Memory B cell (primary cell): ENCODE measurements around the gene MYBPC1.

Experiments
- ATAC-seq: fragments of 150-1000 bp; cut with Tn5 transposase; 2 replicates; pipeline ENCODE4 v1.10.0; 2021; ENCODE audit warnings: low read depth, mild to moderate bottlenecking, moderate library complexity
- DNase-seq, 2 donors: peaks; one replicate each; pipeline ENCODE4 v3.0.0; 2022; ENCODE audit warnings: low spot score in 2 of 2
- H3K27ac Mint-ChIP-seq: one replicate; pipeline ENCODE4 v1.8.0; 2022; ENCODE audit warnings: mild to moderate bottlenecking, moderate library complexity, mixed read lengths
- H3K27me3 Mint-ChIP-seq: one replicate; pipeline ENCODE4 v1.8.0; 2022; ENCODE audit warnings: mixed read lengths
- H3K36me3 Mint-ChIP-seq: one replicate; pipeline ENCODE4 v1.8.0; 2022; ENCODE audit warnings: mild to moderate bottlenecking, mixed read lengths
- H3K4me1 Mint-ChIP-seq: one replicate; pipeline ENCODE4 v1.8.0; 2022; ENCODE audit warnings: mixed read lengths
- H3K4me3 Mint-ChIP-seq: one replicate; pipeline ENCODE4 v1.8.0; 2022; ENCODE audit warnings: mild to moderate bottlenecking, moderate library complexity, mixed read lengths
- H3K9me3 Mint-ChIP-seq: one replicate; pipeline ENCODE4 v1.8.0; 2022; ENCODE audit warnings: mixed read lengths

The MYBPC1 gene

GRCh38 chr12:101697930-101698799, 103.4 kb downstream of the MYBPC1 start:
- no peaks in the 10 kb centered on the region for H3K9me3 Mint-ChIP-seq
- ATAC-seq (peak; percentile 18), DNase-seq (peak in 1 of 2 donors; percentile 37)
- H3K27ac Mint-ChIP-seq = peak overlapping the region; percentile 97
- H3K4me1 Mint-ChIP-seq = peaks cover 47% of the 10 kb centered on the region
- H3K27me3 Mint-ChIP-seq = no peaks in the 10 kb centered on the region
- peak overlapping the region; percentile 92 for H3K4me3 Mint-ChIP-seq
- no peaks in the 10 kb centered on the region for H3K36me3 Mint-ChIP-seq

- peaks cover 47% of the 10 kb centered on the region for H3K4me1 Mint-ChIP-seq
- no peaks in the 10 kb centered on the region for H3K9me3 Mint-ChIP-seq
- DNase-seq (no peak), ATAC-seq (no peak)
- no peaks in the 10 kb centered on the region for H3K27me3 Mint-ChIP-seq
- peak overlapping the region; percentile 92 for H3K4me3 Mint-ChIP-seq
- peak overlapping the region; percentile 97 for H3K27ac Mint-ChIP-seq
- H3K36me3 Mint-ChIP-seq = no peaks in the 10 kb centered on the region
These were observed 104.1 kb downstream of the MYBPC1 start for GRCh38 chr12:101698800-101699347.

- no peak for DNase-seq
- Mint-ChIP-seq H3K9me3 (no peaks in the 10 kb centered on the region), H3K4me1 (peaks cover 47% of the 10 kb centered on the region), H3K4me3 (peak overlapping the region; percentile 3), H3K27ac (peak overlapping the region; percentile 97), H3K27me3 (no peaks in the 10 kb centered on the region), H3K36me3 (no peaks in the 10 kb centered on the region)
- ATAC-seq = no peak
These were observed 105.6 kb downstream of the MYBPC1 start for GRCh38 chr12:101700299-101700820.

GRCh38 chr12:101703487-101703886, 108.7 kb downstream of the MYBPC1 start:
- DNase-seq = no peak
- Mint-ChIP-seq H3K36me3 (peaks cover 4% of the 10 kb centered on the region), H3K27ac (peak overlapping the region; percentile 10), H3K27me3 (no peaks in the 10 kb centered on the region), H3K4me1 (peaks cover 46% of the 10 kb centered on the region), H3K4me3 (no peak overlapping the region), H3K9me3 (no peaks in the 10 kb centered on the region)
- no peak for ATAC-seq

- H3K27ac Mint-ChIP-seq = no peak overlapping the region
- H3K9me3 Mint-ChIP-seq = no peaks in the 10 kb centered on the region
- no peak overlapping the region for H3K4me3 Mint-ChIP-seq
- peaks cover 34% of the 10 kb centered on the region for H3K4me1 Mint-ChIP-seq
- DNase-seq (no peak), ATAC-seq (no peak)
- H3K27me3 Mint-ChIP-seq = no peaks in the 10 kb centered on the region
- peaks cover 8% of the 10 kb centered on the region for H3K36me3 Mint-ChIP-seq
These were observed 111.6 kb downstream of the MYBPC1 start for GRCh38 chr12:101706403-101706802.

- Mint-ChIP-seq H3K4me1 (peaks cover 25% of the 10 kb centered on the region), H3K4me3 (no peak overlapping the region), H3K36me3 (peaks cover 8% of the 10 kb centered on the region), H3K27me3 (no peaks in the 10 kb centered on the region), H3K27ac (peak overlapping the region; percentile 7), H3K9me3 (no peaks in the 10 kb centered on the region)
- DNase-seq (no peak), ATAC-seq (no peak)
These were observed 112.5 kb downstream of the MYBPC1 start for GRCh38 chr12:101707131-101707782.

- DNase-seq (no peak), ATAC-seq (no peak)
- peaks cover 9% of the 10 kb centered on the region for H3K36me3 Mint-ChIP-seq
- H3K27me3 Mint-ChIP-seq = no peaks in the 10 kb centered on the region
- H3K27ac Mint-ChIP-seq = no peak overlapping the region
- H3K9me3 Mint-ChIP-seq = no peaks in the 10 kb centered on the region
- no peak overlapping the region for H3K4me3 Mint-ChIP-seq
- H3K4me1 Mint-ChIP-seq = peaks cover 27% of the 10 kb centered on the region
These were observed 115.5 kb downstream of the MYBPC1 start for GRCh38 chr12:101710288-101710687.

- no peak for ATAC-seq
- no peak for DNase-seq
- Mint-ChIP-seq H3K27me3 (no peaks in the 10 kb centered on the region), H3K36me3 (peaks cover 15% of the 10 kb centered on the region), H3K4me3 (no peak overlapping the region), H3K4me1 (peaks cover 18% of the 10 kb centered on the region), H3K27ac (peak overlapping the region; percentile 47), H3K9me3 (no peaks in the 10 kb centered on the region)
These were observed 118.4 kb downstream of the MYBPC1 start for GRCh38 chr12:101713059-101713682.

GRCh38 chr12:101713930-101714329, 119.2 kb downstream of the MYBPC1 start:
- ATAC-seq = no peak
- DNase-seq = no peak
- no peak overlapping the region for H3K27ac Mint-ChIP-seq
- no peaks in the 10 kb centered on the region for H3K27me3 Mint-ChIP-seq
- peaks cover 18% of the 10 kb centered on the region for H3K4me1 Mint-ChIP-seq
- peaks cover 16% of the 10 kb centered on the region for H3K36me3 Mint-ChIP-seq
- no peak overlapping the region for H3K4me3 Mint-ChIP-seq
- no peaks in the 10 kb centered on the region for H3K9me3 Mint-ChIP-seq

- Mint-ChIP-seq H3K27me3 (no peaks in the 10 kb centered on the region), H3K4me1 (peaks cover 14% of the 10 kb centered on the region), H3K27ac (peak overlapping the region; percentile 14), H3K36me3 (peaks cover 12% of the 10 kb centered on the region), H3K4me3 (no peak overlapping the region), H3K9me3 (no peaks in the 10 kb centered on the region)
- ATAC-seq (peak; percentile 39), DNase-seq (no peak)
These were observed 120.2 kb downstream of the MYBPC1 start for GRCh38 chr12:101714877-101715444.

GRCh38 chr12:101719566-101719965, 124.8 kb downstream of the MYBPC1 start:
- Mint-ChIP-seq H3K9me3 (no peaks in the 10 kb centered on the region), H3K27ac (no peak overlapping the region), H3K4me3 (no peak overlapping the region), H3K27me3 (no peaks in the 10 kb centered on the region), H3K36me3 (peaks cover 17% of the 10 kb centered on the region), H3K4me1 (peaks cover 6% of the 10 kb centered on the region)
- no peak for ATAC-seq
- DNase-seq = no peak

GRCh38 chr12:101720118-101720517, 125.3 kb downstream of the MYBPC1 start:
- Mint-ChIP-seq H3K36me3 (peaks cover 18% of the 10 kb centered on the region), H3K9me3 (no peaks in the 10 kb centered on the region)
- ATAC-seq = no peak

GRCh38 chr12:101722392-101722791, 127.6 kb downstream of the MYBPC1 start:
- Mint-ChIP-seq H3K4me1 (no peaks in the 10 kb centered on the region), H3K27me3 (no peaks in the 10 kb centered on the region), H3K36me3 (peaks cover 18% of the 10 kb centered on the region), H3K27ac (no peak overlapping the region), H3K4me3 (no peak overlapping the region), H3K9me3 (no peaks in the 10 kb centered on the region)
- ATAC-seq (no peak), DNase-seq (no peak)

More at GRCh38 chr12:101720118-101720517, 125.3 kb downstream of the MYBPC1 start:
- Mint-ChIP-seq H3K4me1 (peaks cover 3% of the 10 kb centered on the region), H3K27me3 (no peaks in the 10 kb centered on the region), H3K4me3 (no peak overlapping the region), H3K27ac (peak overlapping the region; percentile 21)
- DNase-seq = no peak
